ENCODE measurements around the gene AMFR. TPM values are rescaled to one million over a fixed set of nuclear protein-coding genes. Genes with fewer than 3 reads are reported as not detected.

AMFR gene
- total and polyA plus RNA-seq, 2 of the 8 experiments (the other 6 are each of a cell fraction or from before 2014, with no cell fraction given), result 18.6 to 21.7 TPM

- TF ChIP-seq HDAC2 (IDR thresholded peaks at IDR 0.05; ENCODE audit: borderline replicate concordance in 1 of 2, low read depth in 2 of 2, low read length in 2 of 2) (no peak), SIN3A (conservative IDR thresholded peaks at IDR 0.05 in 1 of 2, IDR thresholded peaks at IDR 0.05 in 1 of 2; ENCODE audit: low read depth in 1 of 2, low read length in 2 of 2) (no peak), RXRA (IDR thresholded peaks at IDR 0.05; ENCODE audit: insufficient read depth, low read depth, low read length) (no peak), GTF2F1 (IDR thresholded peaks at IDR 0.05; ENCODE audit: borderline replicate concordance, low read depth, low read length) (no peak), JUND (IDR thresholded peaks at IDR 0.05; ENCODE audit: low read length) (no peak), HDAC6 (IDR thresholded peaks at IDR 0.05; ENCODE audit: low read depth, low read length) (no peak), ZNF274 (IDR thresholded peaks at IDR 0.05; ENCODE audit: borderline replicate concordance, extremely low read depth, low read length) (no peak), CREB1 (IDR thresholded peaks at IDR 0.05) (no peak), RNF2 (IDR thresholded peaks at IDR 0.05; ENCODE audit: borderline replicate concordance, low read depth, low read length, missing control alignments, poor library complexity, severe bottlenecking) (no peak)
These were observed 10.9 kb upstream of the AMFR start (continued) for GRCh38 chr16:56436258-56436657.
